Gastroesophageal sphincter (tissue), 3 donors: ENCODE data around the gene CCL13.

ENCODE experiments used
- EP300 ChIP-seq: sonication (generic); formaldehyde crosslinking; IDR thresholded peaks from one replicate; pipeline ENCODE4 v1.6.1; 2017; ENCODE audit warnings: antibody characterized with exemption, mild to moderate bottlenecking
- POLR2A ChIP-seq, 2 donors: fragments of 450-650 bp; IDR thresholded peaks; one replicate each; pipeline ENCODE4 v1.6.1; 2017; ENCODE audit warnings: antibody characterized with exemption in 2 of 2, mild to moderate bottlenecking in 2 of 2, moderate library complexity in 1 of 2
- POLR2AphosphoS5 ChIP-seq: sonication (generic); formaldehyde crosslinking; IDR thresholded peaks from one replicate; pipeline ENCODE4 v1.6.1; 2017; ENCODE audit warnings: antibody characterized with exemption
- TF ChIP-seq, protein P1 (sequence below), 4 experiments: fragments of 200-600 bp in 2 of 4; fragments of 450-650 bp in 2 of 4; sonication (generic) in 1 of 4; IDR thresholded peaks; one replicate each; pipeline ENCODE4 v1.5.1; 2017 to 2019; ENCODE audit warnings: antibody characterized with exemption in 4 of 4, mild to moderate bottlenecking in 2 of 4, moderate library complexity in 2 of 4

DNA sequence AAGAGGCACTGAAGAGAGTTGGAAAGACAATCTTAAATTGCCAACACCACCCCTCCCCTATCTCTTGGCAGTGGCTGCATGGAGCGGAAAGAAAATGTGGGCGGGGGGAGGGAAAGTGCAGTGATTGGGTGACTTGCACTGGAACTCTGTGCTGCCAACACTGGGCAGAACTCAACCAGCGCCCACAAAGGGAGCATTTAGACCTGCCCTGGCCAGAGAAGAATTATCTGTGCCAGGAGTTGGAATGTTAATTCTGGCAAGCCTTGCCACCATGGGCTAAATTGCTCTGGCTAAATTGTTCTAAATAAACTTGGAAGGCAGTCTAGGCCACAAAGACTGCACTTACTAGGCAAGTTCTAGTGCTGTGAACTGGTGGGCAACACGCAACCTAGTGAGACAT is 6.5 kb upstream of the CCL13 start:
- TF ChIP-seq POLR2A (IDR thresholded peaks at IDR 0.05), result no peak
- TF ChIP-seq, protein P1, sequence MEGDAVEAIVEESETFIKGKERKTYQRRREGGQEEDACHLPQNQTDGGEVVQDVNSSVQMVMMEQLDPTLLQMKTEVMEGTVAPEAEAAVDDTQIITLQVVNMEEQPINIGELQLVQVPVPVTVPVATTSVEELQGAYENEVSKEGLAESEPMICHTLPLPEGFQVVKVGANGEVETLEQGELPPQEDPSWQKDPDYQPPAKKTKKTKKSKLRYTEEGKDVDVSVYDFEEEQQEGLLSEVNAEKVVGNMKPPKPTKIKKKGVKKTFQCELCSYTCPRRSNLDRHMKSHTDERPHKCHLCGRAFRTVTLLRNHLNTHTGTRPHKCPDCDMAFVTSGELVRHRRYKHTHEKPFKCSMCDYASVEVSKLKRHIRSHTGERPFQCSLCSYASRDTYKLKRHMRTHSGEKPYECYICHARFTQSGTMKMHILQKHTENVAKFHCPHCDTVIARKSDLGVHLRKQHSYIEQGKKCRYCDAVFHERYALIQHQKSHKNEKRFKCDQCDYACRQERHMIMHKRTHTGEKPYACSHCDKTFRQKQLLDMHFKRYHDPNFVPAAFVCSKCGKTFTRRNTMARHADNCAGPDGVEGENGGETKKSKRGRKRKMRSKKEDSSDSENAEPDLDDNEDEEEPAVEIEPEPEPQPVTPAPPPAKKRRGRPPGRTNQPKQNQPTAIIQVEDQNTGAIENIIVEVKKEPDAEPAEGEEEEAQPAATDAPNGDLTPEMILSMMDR (IDR thresholded peaks at IDR 0.05), result no peak
- TF ChIP-seq POLR2AphosphoS5, result no peak
- no peak for TF ChIP-seq EP300
